Erythroblast (primary cell): ENCODE results near the gene RASAL1.
"Not testable (repeated sequence)": the region's sequence is repeated elsewhere in the genome, so short reads cannot be mapped to it uniquely, and the experiment has no call there.

ENCODE experiments used
- DNase-seq, 2 experiments: peaks; one replicate each; lab custom pipeline; 2025; lab: John Stamatoyannopoulos, UW
- GATA1 ChIP-seq: IDR thresholded peaks from 2 replicates; pipeline ENCODE4 v1.6.1; 2011; ENCODE audit warnings: low read depth, mild to moderate bottlenecking, control low read depth, low read length, moderate library complexity
- POLR2A ChIP-seq: IDR thresholded peaks from 2 replicates; pipeline ENCODE4 v1.6.1; 2011; ENCODE audit warnings: mild to moderate bottlenecking, low read length

RASAL1 gene

GRCh38 chr12:113142173-113142885 lies 6.8 kb upstream of the RASAL1 start:
- TF ChIP-seq GATA1 (no peak), POLR2A (no peak)
- no peak for DNase-seq

GRCh38 chr12:113141716-113142115 lies 6.2 kb upstream of the RASAL1 start:
- DNase-seq = not testable (repeated sequence)

GRCh38 chr12:113140706-113141105 lies 5.1 kb upstream of the RASAL1 start:
- no peak for DNase-seq
- no peak for TF ChIP-seq GATA1
- no peak for TF ChIP-seq POLR2A

- TF ChIP-seq POLR2A (no peak), GATA1 (no peak)
- DNase-seq = no peak
These were observed 3.3 kb upstream of the RASAL1 start for GRCh38 chr12:113138826-113139225.

GRCh38 chr12:113137861-113138783 lies 2.6 kb upstream of the RASAL1 start:
- TF ChIP-seq GATA1 = no peak
- TF ChIP-seq POLR2A = no peak

GRCh38 chr12:113136990-113137511 lies 1.5 kb upstream of the RASAL1 start:
- no peak for DNase-seq
- no peak for TF ChIP-seq GATA1
- TF ChIP-seq POLR2A = no peak

More at GRCh38 chr12:113137861-113138783, 2.6 kb upstream of the RASAL1 start:
- DNase-seq = no peak

- TF ChIP-seq GATA1 (no peak), POLR2A (no peak)
- peak; percentile 30 to 32 for DNase-seq
These were observed 798 bp upstream of the RASAL1 start for GRCh38 chr12:113136128-113136989.

- no peak for TF ChIP-seq GATA1
- TF ChIP-seq POLR2A = no peak
- DNase-seq = no peak
These were observed 1.0 kb downstream of the RASAL1 start for GRCh38 chr12:113134521-113134951.

- TF ChIP-seq POLR2A (no peak), GATA1 (no peak)
- no peak for DNase-seq
These were observed 1.5 kb downstream of the RASAL1 start for GRCh38 chr12:113134071-113134470.

- TF ChIP-seq GATA1 = no peak
- TF ChIP-seq POLR2A = no peak
- no peak for DNase-seq
These were observed 1.9 kb downstream of the RASAL1 start for GRCh38 chr12:113133666-113134065.

- TF ChIP-seq GATA1 (no peak), POLR2A (no peak)
- no peak for DNase-seq
These were observed 2.5 kb downstream of the RASAL1 start for GRCh38 chr12:113133036-113133435.

- TF ChIP-seq POLR2A (no peak), GATA1 (no peak)
- no peak for DNase-seq
These were observed 4.0 kb downstream of the RASAL1 start for GRCh38 chr12:113131556-113131955.

- DNase-seq = no peak
- TF ChIP-seq POLR2A = no peak
- no peak for TF ChIP-seq GATA1
These were observed 5.0 kb downstream of the RASAL1 start for GRCh38 chr12:113130457-113131135.
